HepG2 (cell line): ENCODE data around the gene CDK6. TPM values are rescaled to one million over a fixed set of nuclear protein-coding genes. Genes with fewer than 3 reads are reported as not detected.

Source experiments
- ATAC-seq: fragments of 200-7000 bp; cut with Tn5 transposase; 3 replicates; pipeline ENCODE4 v1.9.1; 2020; ENCODE audit warnings: mild to moderate bottlenecking, moderate library complexity
- BruUV-seq: library from RNA; stranded (reverse); fragments of 400-500 nt; replicated peaks from 2 replicates; lab custom pipeline; 2021; lab: Mats Ljungman, UMichigan
- CTCF ChIA-PET: fragments of 300-600 bp; formaldehyde crosslinking; extraction: SDS; loops from one replicate; lab custom pipeline; 2021; ENCODE audit warnings: low total read pairs, inconsistent platforms, low intra/inter-chr PET ratio; lab: Yijun Ruan, JAX
- POLR2A ChIA-PET: fragments of 350-600 bp; sonication (Branson Sonifier 250); formaldehyde crosslinking; loops from one replicate; lab custom pipeline; 2020; ENCODE audit warnings: antibody characterized with exemption, inconsistent platforms; lab: Yijun Ruan, JAX
- DNase-seq: peaks from one replicate; pipeline ENCODE4 v3.0.0-alpha.2; 2015; ENCODE audit warnings: low spot score
- FAIRE-seq: peaks from 3 replicates; lab custom pipeline; 2011; peaks lifted over from hg19 to GRCh38; lab: Jason Lieb, UNC
- H2AFZ ChIP-seq: one replicate; pipeline ENCODE4 v1.6.1; 2011; ENCODE audit warnings: low read length, inconsistent platforms
- H3K27ac ChIP-seq: fragments of 300-600 bp; 3 replicates; pipeline ENCODE4 v1.8.0; 2011; ENCODE audit warnings: mixed run types, mild to moderate bottlenecking, mixed read lengths, low read length, inconsistent platforms; ENCODE audit not compliant: insufficient read depth; ENCODE audit errors: extremely low read length
- H3K27me3 ChIP-seq, 2 experiments: fragments of 200-600 bp in 1 of 2; 2 replicates in 1 of 2; 3 replicates in 1 of 2; pipeline versions ENCODE4 v1.6.0 to v1.8.0; 2011; ENCODE audit warnings: low read length in 2 of 2, mild to moderate bottlenecking in 2 of 2, moderate library complexity in 2 of 2, inconsistent platforms in 1 of 2; ENCODE audit not compliant: insufficient read depth in 2 of 2, control insufficient read depth in 1 of 2
- H3K36me3 ChIP-seq, 2 experiments: fragments of 200-600 bp in 1 of 2; replicated peaks in 1 of 2; 2 replicates in 1 of 2; 3 replicates in 1 of 2; pipeline versions ENCODE4 v1.5.1 to v1.8.0; 2011; ENCODE audit warnings: low read length in 2 of 2, inconsistent platforms in 1 of 2; ENCODE audit not compliant: insufficient read depth in 2 of 2, control insufficient read depth in 1 of 2
- H3K4me1 ChIP-seq: 2 replicates; pipeline ENCODE4 v1.5.1; 2012; ENCODE audit warnings: low read length, inconsistent platforms; ENCODE audit not compliant: insufficient read depth
- H3K4me2 ChIP-seq: 2 replicates; pipeline ENCODE4 v1.6.0; 2011; ENCODE audit warnings: low read depth, low read length, inconsistent platforms
- H3K4me3 ChIP-seq, 3 experiments: fragments of 200-600 bp in 1 of 3; sonication (generic), shearing (Covaris generic) in 1 of 3; replicated peaks in 1 of 3; 2 replicates each; pipeline ENCODE4 v1.5.1; 2011 to 2016; ENCODE audit warnings: low read length in 3 of 3, inconsistent platforms in 2 of 3, low read depth in 2 of 3, mild to moderate bottlenecking in 2 of 3, control low read depth in 1 of 3, mixed read lengths in 1 of 3; ENCODE audit not compliant: insufficient read depth in 1 of 3
- H3K79me2 ChIP-seq: one replicate; pipeline ENCODE4 v1.6.1; 2011; ENCODE audit warnings: low read length, inconsistent platforms; ENCODE audit not compliant: insufficient read depth
- H3K9ac ChIP-seq: 2 replicates; pipeline ENCODE4 v1.6.0; 2011; ENCODE audit warnings: mild to moderate bottlenecking, low read depth, low read length, inconsistent platforms; ENCODE audit not compliant: insufficient read depth
- H3K9me3 ChIP-seq: 2 replicates; pipeline ENCODE4 v1.5.1; 2012; ENCODE audit warnings: mild to moderate bottlenecking, low read length
- H4K20me1 ChIP-seq: 2 replicates; pipeline ENCODE4 v1.6.0; 2011; ENCODE audit warnings: inconsistent platforms, mild to moderate bottlenecking, low read length, moderate library complexity; ENCODE audit not compliant: insufficient read depth
- ADNP ChIP-seq: sonication (generic); formaldehyde crosslinking; IDR thresholded peaks from 2 replicates; pipeline ENCODE4 v1.4.0; 2020; ENCODE audit warnings: missing genetic modification reagents
- ATF7-NPFF ChIP-seq: sonication (generic); formaldehyde crosslinking; IDR thresholded peaks from 2 replicates; pipeline ENCODE4 v1.8.1; 2023; ENCODE audit warnings: mild to moderate bottlenecking, low read depth, missing genetic modification reagents, moderate library complexity
- BORCS8-MEF2B ChIP-seq: sonication (generic); formaldehyde crosslinking; IDR thresholded peaks from 2 replicates; pipeline ENCODE4 v1.8.0; 2022; ENCODE audit warnings: mild to moderate bottlenecking, missing genetic modification reagents
- CEBPB ChIP-seq: IDR thresholded peaks from 2 replicates; pipeline ENCODE4 v1.6.1; 2011; ENCODE audit warnings: low read depth, low read length, improper control_type of control experiment, borderline replicate concordance
- CHCHD3 ChIP-seq: sonication (generic); formaldehyde crosslinking; IDR thresholded peaks from 2 replicates; pipeline ENCODE4 v1.8.0; 2022; ENCODE audit warnings: mild to moderate bottlenecking, missing genetic modification reagents, moderate library complexity
- EP300 ChIP-seq, 3 experiments: sonication (generic) in 1 of 3; formaldehyde crosslinking in 1 of 3; IDR thresholded peaks; 2 replicates each; pipeline versions ENCODE4 v1.5.1 to v1.6.1; 2011 to 2020; ENCODE audit warnings: low read depth in 2 of 3, low read length in 2 of 3, borderline replicate concordance in 1 of 3, improper control_type of control experiment in 1 of 3, mild to moderate bottlenecking in 1 of 3, missing genetic modification reagents in 1 of 3, moderate library complexity in 1 of 3
- ERF ChIP-seq: IDR thresholded peaks from 2 replicates; pipeline ENCODE4 v1.6.1; 2018; ENCODE audit warnings: missing biosample characterization, missing genetic modification reagents
- KDM3A ChIP-seq: IDR thresholded peaks from 2 replicates; pipeline ENCODE4 v1.6.1; 2018; ENCODE audit warnings: low read depth, missing compliant biosample characterization
- KLF11 ChIP-seq: IDR thresholded peaks from 2 replicates; pipeline ENCODE4 v1.6.1; 2016; ENCODE audit warnings: missing compliant biosample characterization
- MBD4 ChIP-seq: IDR thresholded peaks from 2 replicates; pipeline ENCODE4 v1.6.1; 2012; ENCODE audit warnings: low read length, inconsistent platforms, borderline replicate concordance
- REPIN1 ChIP-seq: sonication (generic); formaldehyde crosslinking; IDR thresholded peaks from 2 replicates; pipeline ENCODE4 v1.8.0; 2022; ENCODE audit warnings: missing genetic modification reagents, low read depth, mild to moderate bottlenecking, borderline replicate concordance
- SMAD9 ChIP-seq: sonication (generic); formaldehyde crosslinking; IDR thresholded peaks from 2 replicates; pipeline ENCODE4 v1.5.1; 2020; ENCODE audit warnings: mild to moderate bottlenecking, missing genetic modification reagents
- SP4 ChIP-seq: sonication (generic); formaldehyde crosslinking; IDR thresholded peaks from 2 replicates; pipeline ENCODE4 v1.8.1; 2023; ENCODE audit warnings: mild to moderate bottlenecking, missing genetic modification reagents
- TRIM24 ChIP-seq: sonication (generic); formaldehyde crosslinking; IDR thresholded peaks from 2 replicates; pipeline ENCODE4 v1.8.0; 2022; ENCODE audit warnings: mild to moderate bottlenecking, missing genetic modification reagents
- ZMAT3 ChIP-seq: sonication (generic); formaldehyde crosslinking; conservative IDR thresholded peaks from 2 replicates; pipeline ENCODE4 v1.7.0; 2021; ENCODE audit warnings: missing genetic modification reagents
- ZNF501 ChIP-seq: sonication (generic); formaldehyde crosslinking; IDR thresholded peaks from 2 replicates; pipeline ENCODE4 v1.5.1; 2020; ENCODE audit warnings: mild to moderate bottlenecking, moderate library complexity, missing genetic modification reagents
- WGBS: methylation state at CpG from one replicate; pipeline ENCODE4 v1.1.6; 2017; ENCODE audit warnings: low lambda C conversion rate; 5-methylcytosine and 5-hydroxymethylcytosine counted together
- in situ Hi-C: cut with HindIII; loops from 2 replicates; pipeline ENCODE4 v1.10.0; 2017; ENCODE audit warnings: low pct_unique_long_range_greater_than_20kb; ENCODE audit not compliant: extremely low pct_ligation_motif_present
- intact Hi-C: fragments of 100-400 bp; cut with micrococcal nuclease; formaldehyde crosslinking; loops from one replicate; pipeline ENCODE4 v1.10.0; 2022; ENCODE audit not compliant: unreplicated experiment
- polyA plus RNA-seq, 8 experiments: library from polyadenylated mRNA; depleted of rRNA in 3 of 8; stranded (reverse) in 7 of 8; unstranded in 1 of 8; fragments of >200 nt; fragmentation: Illumina TruSeq in 4 of 8; extraction: Trizol in 4 of 8; gene quantifications; 2 replicates each; pipeline versions ENCODE4 v1.2.1 to v1.2.3, GENCODE V29; 2011 to 2016; ENCODE audit warnings: low read depth in 4 of 8, missing spikeins in 1 of 8, mixed read lengths in 1 of 8; ENCODE audit not compliant: insufficient read depth in 1 of 8
- total RNA-seq, 5 experiments: library from RNA; depleted of rRNA; stranded (reverse); fragments of >200 nt; fragmentation: Illumina TruSeq; extraction: Trizol; gene quantifications; 2 replicates each; pipeline ENCODE4 v1.2.3, GENCODE V29; 2016; ENCODE audit warnings: low read depth in 1 of 5
- TF ChIP-seq, protein P1 (sequence below): IDR thresholded peaks from 2 replicates; pipeline ENCODE4 v1.6.1; 2016; ENCODE audit warnings: low read depth
- TF ChIP-seq, protein P2 (sequence below): sonication (generic); formaldehyde crosslinking; IDR thresholded peaks from 2 replicates; pipeline ENCODE4 v1.8.1; 2022; ENCODE audit warnings: mild to moderate bottlenecking, missing genetic modification reagents
- TF ChIP-seq, protein P3 (sequence below): sonication (generic); formaldehyde crosslinking; IDR thresholded peaks from 2 replicates; pipeline ENCODE4 v1.4.0; 2020; ENCODE audit warnings: mild to moderate bottlenecking, low read depth, missing genetic modification reagents
- TF ChIP-seq, protein P4 (sequence below): sonication (generic); formaldehyde crosslinking; conservative IDR thresholded peaks from 2 replicates; pipeline ENCODE4 v1.4.0; 2020; ENCODE audit warnings: missing genetic modification reagents
- TF ChIP-seq, protein P5 (sequence below): sonication (generic); formaldehyde crosslinking; IDR thresholded peaks from 2 replicates; pipeline ENCODE4 v1.5.0; 2020; ENCODE audit warnings: missing genetic modification reagents

CDK6 gene
- total and polyA plus RNA-seq, 2 of the 13 experiments (the other 11 are each of a cell fraction or from before 2014, with no cell fraction given): 34.6 to 90.8 TPM

DNA sequence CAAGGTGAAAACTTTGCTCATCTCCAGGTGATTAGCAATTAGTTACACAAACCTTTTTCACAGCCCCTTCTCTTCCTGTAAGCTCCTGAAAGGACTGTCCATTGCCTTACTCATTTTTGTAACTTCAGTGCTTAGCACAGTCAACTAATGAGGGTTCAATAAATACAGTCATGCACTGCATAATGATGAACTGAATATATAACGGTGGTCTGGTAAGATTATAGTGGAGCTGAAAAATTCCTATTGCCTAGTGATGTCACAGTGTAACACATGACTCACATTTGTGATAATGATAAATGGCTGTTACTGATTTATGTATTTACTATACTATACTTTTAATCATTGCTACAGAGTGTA, 233.3 kb downstream of the CDK6 start:
- Histone ChIP-seq H3K4me1 (peaks cover 16% of the 10 kb centered on the region), H3K9me3 (no peaks in the 10 kb centered on the region), H3K9ac (no peak overlapping the region), H4K20me1 (no peaks in the 10 kb centered on the region), H3K4me3 (no peak overlapping the region), H3K27me3 (no peaks in the 10 kb centered on the region), H3K79me2 (no peaks in the 10 kb centered on the region), H3K27ac (no peak overlapping the region), H2AFZ (no peak overlapping the region), H3K4me2 (no peak overlapping the region), H3K36me3 (no peaks in the 10 kb centered on the region; a peak in 2 of 5 replicates)
- FAIRE-seq (no peak), DNase-seq (no peak), ATAC-seq (no peak)
- in situ Hi-C loops: no loop called here
- no TSS peak for BruUV-seq
- POLR2A ChIA-PET: no interaction called here
- 85% methylated on average over 1 of the region's 1 CpG for WGBS
- intact Hi-C loops: no loop called here
- CTCF ChIA-PET: no interaction called here
- TF ChIP-seq SP4 (CRISPR knock-in tag): no peak
- no peak for TF ChIP-seq CHCHD3 (CRISPR knock-in tag)
- no peak for TF ChIP-seq CEBPB
- TF ChIP-seq, protein P1, sequence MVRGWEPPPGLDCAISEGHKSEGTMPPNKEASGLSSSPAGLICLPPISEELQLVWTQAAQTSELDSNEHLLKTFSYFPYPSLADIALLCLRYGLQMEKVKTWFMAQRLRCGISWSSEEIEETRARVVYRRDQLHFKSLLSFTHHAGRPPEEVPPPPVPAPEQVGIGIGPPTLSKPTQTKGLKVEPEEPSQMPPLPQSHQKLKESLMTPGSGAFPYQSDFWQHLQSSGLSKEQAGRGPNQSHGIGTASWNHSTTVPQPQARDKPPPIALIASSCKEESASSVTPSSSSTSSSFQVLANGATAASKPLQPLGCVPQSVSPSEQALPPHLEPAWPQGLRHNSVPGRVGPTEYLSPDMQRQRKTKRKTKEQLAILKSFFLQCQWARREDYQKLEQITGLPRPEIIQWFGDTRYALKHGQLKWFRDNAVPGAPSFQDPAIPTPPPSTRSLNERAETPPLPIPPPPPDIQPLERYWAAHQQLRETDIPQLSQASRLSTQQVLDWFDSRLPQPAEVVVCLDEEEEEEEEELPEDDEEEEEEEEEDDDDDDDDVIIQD (CRISPR knock-in tag): no peak
- no peak for TF ChIP-seq SMAD9 (CRISPR knock-in tag)
- TF ChIP-seq ATF7-NPFF: no peak
- TF ChIP-seq, protein P2, sequence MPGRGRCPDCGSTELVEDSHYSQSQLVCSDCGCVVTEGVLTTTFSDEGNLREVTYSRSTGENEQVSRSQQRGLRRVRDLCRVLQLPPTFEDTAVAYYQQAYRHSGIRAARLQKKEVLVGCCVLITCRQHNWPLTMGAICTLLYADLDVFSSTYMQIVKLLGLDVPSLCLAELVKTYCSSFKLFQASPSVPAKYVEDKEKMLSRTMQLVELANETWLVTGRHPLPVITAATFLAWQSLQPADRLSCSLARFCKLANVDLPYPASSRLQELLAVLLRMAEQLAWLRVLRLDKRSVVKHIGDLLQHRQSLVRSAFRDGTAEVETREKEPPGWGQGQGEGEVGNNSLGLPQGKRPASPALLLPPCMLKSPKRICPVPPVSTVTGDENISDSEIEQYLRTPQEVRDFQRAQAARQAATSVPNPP (CRISPR knock-in tag): no peak
- TF ChIP-seq, protein P3, sequence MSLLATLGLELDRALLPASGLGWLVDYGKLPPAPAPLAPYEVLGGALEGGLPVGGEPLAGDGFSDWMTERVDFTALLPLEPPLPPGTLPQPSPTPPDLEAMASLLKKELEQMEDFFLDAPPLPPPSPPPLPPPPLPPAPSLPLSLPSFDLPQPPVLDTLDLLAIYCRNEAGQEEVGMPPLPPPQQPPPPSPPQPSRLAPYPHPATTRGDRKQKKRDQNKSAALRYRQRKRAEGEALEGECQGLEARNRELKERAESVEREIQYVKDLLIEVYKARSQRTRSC (CRISPR knock-in tag): no peak
- TF ChIP-seq, protein P4, sequence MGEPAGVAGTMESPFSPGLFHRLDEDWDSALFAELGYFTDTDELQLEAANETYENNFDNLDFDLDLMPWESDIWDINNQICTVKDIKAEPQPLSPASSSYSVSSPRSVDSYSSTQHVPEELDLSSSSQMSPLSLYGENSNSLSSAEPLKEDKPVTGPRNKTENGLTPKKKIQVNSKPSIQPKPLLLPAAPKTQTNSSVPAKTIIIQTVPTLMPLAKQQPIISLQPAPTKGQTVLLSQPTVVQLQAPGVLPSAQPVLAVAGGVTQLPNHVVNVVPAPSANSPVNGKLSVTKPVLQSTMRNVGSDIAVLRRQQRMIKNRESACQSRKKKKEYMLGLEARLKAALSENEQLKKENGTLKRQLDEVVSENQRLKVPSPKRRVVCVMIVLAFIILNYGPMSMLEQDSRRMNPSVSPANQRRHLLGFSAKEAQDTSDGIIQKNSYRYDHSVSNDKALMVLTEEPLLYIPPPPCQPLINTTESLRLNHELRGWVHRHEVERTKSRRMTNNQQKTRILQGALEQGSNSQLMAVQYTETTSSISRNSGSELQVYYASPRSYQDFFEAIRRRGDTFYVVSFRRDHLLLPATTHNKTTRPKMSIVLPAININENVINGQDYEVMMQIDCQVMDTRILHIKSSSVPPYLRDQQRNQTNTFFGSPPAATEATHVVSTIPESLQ (CRISPR knock-in tag): no peak
- no peak for TF ChIP-seq TRIM24 (CRISPR knock-in tag)
- TF ChIP-seq ERF (CRISPR knock-in tag): no peak
- TF ChIP-seq KLF11 (CRISPR knock-in tag): no peak
- no peak for TF ChIP-seq KDM3A (CRISPR knock-in tag)
- TF ChIP-seq EP300 (IDR thresholded peaks at IDR 0.05; ENCODE audit: low read depth in 2 of 2, low read length in 2 of 2): no peak
- no peak for TF ChIP-seq EP300 (CRISPR knock-in tag; IDR thresholded peaks at IDR 0.05; ENCODE audit: borderline replicate concordance)
- no peak for TF ChIP-seq ZMAT3 (CRISPR knock-in tag)
- TF ChIP-seq, protein P5, sequence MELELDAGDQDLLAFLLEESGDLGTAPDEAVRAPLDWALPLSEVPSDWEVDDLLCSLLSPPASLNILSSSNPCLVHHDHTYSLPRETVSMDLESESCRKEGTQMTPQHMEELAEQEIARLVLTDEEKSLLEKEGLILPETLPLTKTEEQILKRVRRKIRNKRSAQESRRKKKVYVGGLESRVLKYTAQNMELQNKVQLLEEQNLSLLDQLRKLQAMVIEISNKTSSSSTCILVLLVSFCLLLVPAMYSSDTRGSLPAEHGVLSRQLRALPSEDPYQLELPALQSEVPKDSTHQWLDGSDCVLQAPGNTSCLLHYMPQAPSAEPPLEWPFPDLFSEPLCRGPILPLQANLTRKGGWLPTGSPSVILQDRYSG (CRISPR knock-in tag): no peak
- no peak for TF ChIP-seq BORCS8-MEF2B (CRISPR knock-in tag)
- TF ChIP-seq REPIN1 (CRISPR knock-in tag): no peak
- TF ChIP-seq MBD4: 0 out of 2 replicates have a peak, but pooled peaks have one; percentile 43
- TF ChIP-seq ZNF501 (CRISPR knock-in tag): no peak
- no peak for TF ChIP-seq ADNP (CRISPR knock-in tag)
